Subcutaneous preadipocyte (primary cell): ENCODE results near the gene FER. TPM values are rescaled to one million over a fixed set of nuclear protein-coding genes. Genes with fewer than 3 reads are reported as not detected.

ENCODE experiments used
- small RNA-seq: library from RNA; depleted of rRNA; stranded (forward); fragments of <200 nt; gene quantifications from one replicate; pipeline ENCODE3, GENCODE V24; 2012
- total RNA-seq: library from RNA; depleted of rRNA; stranded (reverse); fragments of >200 nt; gene quantifications from 2 replicates; pipeline ENCODE4 v1.2.3, GENCODE V29; 2012

FER gene
- 20.2 and 27.4 TPM in 2 replicates for total RNA-seq

DNA sequence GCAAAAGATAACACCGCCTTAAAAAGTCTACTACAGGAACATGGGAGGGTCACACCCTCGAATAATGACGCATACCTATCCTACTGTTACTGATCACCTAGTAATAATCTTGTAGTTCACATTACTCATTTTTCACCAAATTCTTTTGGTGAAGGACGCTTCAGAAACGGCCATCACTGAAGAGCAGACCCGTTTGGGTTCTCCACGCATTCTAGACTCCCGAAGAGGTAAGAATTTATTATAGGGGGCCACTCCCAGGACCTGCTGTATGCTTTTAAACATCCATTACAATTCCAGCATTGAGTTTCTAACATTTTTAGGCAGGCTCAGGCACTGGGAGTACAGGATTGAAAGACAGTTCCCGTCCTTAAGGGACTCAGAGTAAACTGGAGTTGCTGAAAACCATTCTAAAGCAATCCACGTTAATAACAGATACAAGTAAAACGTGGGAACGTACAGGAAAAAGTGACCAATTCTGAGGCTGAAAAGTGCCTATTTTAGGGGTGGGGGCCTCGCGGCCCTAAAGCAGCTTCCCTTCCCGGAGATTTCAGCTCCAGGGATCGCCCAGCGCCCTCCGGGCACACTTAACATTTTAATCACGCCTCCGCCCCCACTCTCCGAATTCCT, at the start of gene FER:
TSS of gene FER (plus strand) at position 124 of the 627 bp plus-strand sequence. CDS start 50,286 bp downstream, outside the sequence.

Small RNA genes within 50 kb of the gene (small RNA-seq; reads per million reads assigned to genes)
- gene AC109481.1 (not detected), gene RF00019 (not detected), gene RNU6-47P (0.22 reads per million)
